Memory B cell (primary cell): ENCODE results near the gene DDR2.

ENCODE experiments used
- ATAC-seq: fragments of 150-1000 bp; cut with Tn5 transposase; 2 replicates; pipeline ENCODE4 v1.10.0; 2021; ENCODE audit warnings: low read depth, mild to moderate bottlenecking, moderate library complexity
- DNase-seq, 2 donors: peaks; one replicate each; pipeline ENCODE4 v3.0.0; 2022; ENCODE audit warnings: low spot score in 2 of 2
- H3K27ac Mint-ChIP-seq: one replicate; pipeline ENCODE4 v1.8.0; 2022; ENCODE audit warnings: mild to moderate bottlenecking, moderate library complexity, mixed read lengths
- H3K27me3 Mint-ChIP-seq: one replicate; pipeline ENCODE4 v1.8.0; 2022; ENCODE audit warnings: mixed read lengths
- H3K36me3 Mint-ChIP-seq: one replicate; pipeline ENCODE4 v1.8.0; 2022; ENCODE audit warnings: mild to moderate bottlenecking, mixed read lengths
- H3K4me1 Mint-ChIP-seq: one replicate; pipeline ENCODE4 v1.8.0; 2022; ENCODE audit warnings: mixed read lengths
- H3K4me3 Mint-ChIP-seq: one replicate; pipeline ENCODE4 v1.8.0; 2022; ENCODE audit warnings: mild to moderate bottlenecking, moderate library complexity, mixed read lengths
- H3K9me3 Mint-ChIP-seq: one replicate; pipeline ENCODE4 v1.8.0; 2022; ENCODE audit warnings: mixed read lengths

Gene DDR2

GRCh38 chr1:162641114-162641513 is 8.8 kb downstream of the DDR2 start:
- no peaks in the 10 kb centered on the region for H3K36me3 Mint-ChIP-seq
- H3K4me3 Mint-ChIP-seq: no peak overlapping the region
- DNase-seq (no peak), ATAC-seq (no peak)
- H3K27me3 Mint-ChIP-seq: peaks cover 5% of the 10 kb centered on the region
- H3K4me1 Mint-ChIP-seq: peaks cover 3% of the 10 kb centered on the region
- no peaks in the 10 kb centered on the region for H3K9me3 Mint-ChIP-seq
- no peak overlapping the region for H3K27ac Mint-ChIP-seq

GRCh38 chr1:162644986-162645314 is 12.7 kb downstream of the DDR2 start:
- ATAC-seq: no peak
- Mint-ChIP-seq H3K27ac (no peak overlapping the region), H3K27me3 (peaks cover 7% of the 10 kb centered on the region), H3K36me3 (no peaks in the 10 kb centered on the region), H3K4me1 (no peaks in the 10 kb centered on the region), H3K9me3 (no peaks in the 10 kb centered on the region), H3K4me3 (no peak overlapping the region)
- DNase-seq: no peak

GRCh38 chr1:162645666-162646065 is 13.4 kb downstream of the DDR2 start:
- H3K36me3 Mint-ChIP-seq: no peaks in the 10 kb centered on the region
- ATAC-seq: no peak
- H3K27me3 Mint-ChIP-seq: peaks cover 7% of the 10 kb centered on the region
- no peak overlapping the region for H3K27ac Mint-ChIP-seq
- H3K4me3 Mint-ChIP-seq: no peak overlapping the region
- H3K9me3 Mint-ChIP-seq: no peaks in the 10 kb centered on the region
- no peaks in the 10 kb centered on the region for H3K4me1 Mint-ChIP-seq
- no peak for DNase-seq

- H3K36me3 Mint-ChIP-seq: no peaks in the 10 kb centered on the region
- H3K4me3 Mint-ChIP-seq: no peak overlapping the region
- ATAC-seq (no peak), DNase-seq (no peak)
- H3K27me3 Mint-ChIP-seq: peaks cover 11% of the 10 kb centered on the region
- no peaks in the 10 kb centered on the region for H3K4me1 Mint-ChIP-seq
- no peak overlapping the region for H3K27ac Mint-ChIP-seq
- H3K9me3 Mint-ChIP-seq: no peaks in the 10 kb centered on the region
Measured at GRCh38 chr1:162649583-162649982, 17.3 kb downstream of the DDR2 start.

- Mint-ChIP-seq H3K36me3 (no peaks in the 10 kb centered on the region), H3K9me3 (no peaks in the 10 kb centered on the region), H3K4me3 (no peak overlapping the region), H3K27me3 (peaks cover 13% of the 10 kb centered on the region), H3K4me1 (no peaks in the 10 kb centered on the region), H3K27ac (no peak overlapping the region)
- DNase-seq: no peak
- ATAC-seq: no peak
Measured at GRCh38 chr1:162654915-162655620, 22.8 kb downstream of the DDR2 start.

GRCh38 chr1:162656266-162656665 is 24.0 kb downstream of the DDR2 start:
- H3K4me1 Mint-ChIP-seq: no peaks in the 10 kb centered on the region
- ATAC-seq: no peak
- H3K27ac Mint-ChIP-seq: no peak overlapping the region
- H3K27me3 Mint-ChIP-seq: peaks cover 10% of the 10 kb centered on the region
- H3K4me3 Mint-ChIP-seq: no peak overlapping the region
- no peaks in the 10 kb centered on the region for H3K9me3 Mint-ChIP-seq
- H3K36me3 Mint-ChIP-seq: no peaks in the 10 kb centered on the region
- DNase-seq: no peak

- no peak for DNase-seq
Measured at GRCh38 chr1:162660574-162660973, 28.3 kb downstream of the DDR2 start.

GRCh38 chr1:162661336-162661735 is 29.1 kb downstream of the DDR2 start:
- H3K9me3 Mint-ChIP-seq: no peaks in the 10 kb centered on the region
- H3K27ac Mint-ChIP-seq: no peak overlapping the region
- no peak for ATAC-seq
- H3K4me1 Mint-ChIP-seq: no peaks in the 10 kb centered on the region
- no peaks in the 10 kb centered on the region for H3K36me3 Mint-ChIP-seq
- DNase-seq: no peak
- H3K4me3 Mint-ChIP-seq: no peak overlapping the region
- peaks cover 15% of the 10 kb centered on the region for H3K27me3 Mint-ChIP-seq

More at GRCh38 chr1:162660574-162660973, 28.3 kb downstream of the DDR2 start:
- Mint-ChIP-seq H3K4me1 (no peaks in the 10 kb centered on the region), H3K4me3 (no peak overlapping the region), H3K36me3 (no peaks in the 10 kb centered on the region), H3K27ac (no peak overlapping the region), H3K27me3 (peaks cover 10% of the 10 kb centered on the region), H3K9me3 (no peaks in the 10 kb centered on the region)
- no peak for ATAC-seq

GRCh38 chr1:162662013-162662412 is 29.7 kb downstream of the DDR2 start:
- ATAC-seq: no peak
- Mint-ChIP-seq H3K4me3 (no peak overlapping the region), H3K4me1 (no peaks in the 10 kb centered on the region), H3K27me3 (peaks cover 15% of the 10 kb centered on the region), H3K9me3 (no peaks in the 10 kb centered on the region), H3K27ac (no peak overlapping the region), H3K36me3 (no peaks in the 10 kb centered on the region)
- no peak for DNase-seq

GRCh38 chr1:162663086-162663485 is 30.8 kb downstream of the DDR2 start:
- ATAC-seq (no peak), DNase-seq (no peak)
- Mint-ChIP-seq H3K27me3 (peaks cover 11% of the 10 kb centered on the region), H3K9me3 (no peaks in the 10 kb centered on the region), H3K36me3 (no peaks in the 10 kb centered on the region), H3K27ac (no peak overlapping the region), H3K4me3 (no peak overlapping the region), H3K4me1 (no peaks in the 10 kb centered on the region)

- no peak for DNase-seq
- no peak overlapping the region for H3K4me3 Mint-ChIP-seq
- H3K36me3 Mint-ChIP-seq: no peaks in the 10 kb centered on the region
- ATAC-seq: no peak
- H3K9me3 Mint-ChIP-seq: no peaks in the 10 kb centered on the region
- H3K27ac Mint-ChIP-seq: no peak overlapping the region
- no peaks in the 10 kb centered on the region for H3K4me1 Mint-ChIP-seq
- H3K27me3 Mint-ChIP-seq: peaks cover 9% of the 10 kb centered on the region
Measured at GRCh38 chr1:162663589-162664106, 31.4 kb downstream of the DDR2 start.

GRCh38 chr1:162666006-162666645 is 33.9 kb downstream of the DDR2 start:
- H3K36me3 Mint-ChIP-seq: no peaks in the 10 kb centered on the region
- no peaks in the 10 kb centered on the region for H3K9me3 Mint-ChIP-seq
- peaks cover 7% of the 10 kb centered on the region for H3K27me3 Mint-ChIP-seq
- no peak overlapping the region for H3K27ac Mint-ChIP-seq
- no peak overlapping the region for H3K4me3 Mint-ChIP-seq
- H3K4me1 Mint-ChIP-seq: no peaks in the 10 kb centered on the region
- ATAC-seq (no peak), DNase-seq (no peak)

- ATAC-seq (no peak), DNase-seq (no peak)
- no peaks in the 10 kb centered on the region for H3K36me3 Mint-ChIP-seq
- H3K4me1 Mint-ChIP-seq: no peaks in the 10 kb centered on the region
- no peaks in the 10 kb centered on the region for H3K9me3 Mint-ChIP-seq
- peaks cover 5% of the 10 kb centered on the region for H3K27me3 Mint-ChIP-seq
- H3K27ac Mint-ChIP-seq: no peak overlapping the region
- H3K4me3 Mint-ChIP-seq: no peak overlapping the region
Measured at GRCh38 chr1:162667381-162668080, 35.3 kb downstream of the DDR2 start.

GRCh38 chr1:162670928-162671663 is 38.8 kb downstream of the DDR2 start:
- H3K4me1 Mint-ChIP-seq: no peaks in the 10 kb centered on the region
- no peak for ATAC-seq
- H3K4me3 Mint-ChIP-seq: no peak overlapping the region
- H3K27me3 Mint-ChIP-seq: peaks cover 4% of the 10 kb centered on the region
- peaks cover 2% of the 10 kb centered on the region for H3K36me3 Mint-ChIP-seq
- DNase-seq: no peak
- H3K27ac Mint-ChIP-seq: no peak overlapping the region
- H3K9me3 Mint-ChIP-seq: no peaks in the 10 kb centered on the region
